Measurements from ENCODE around the gene PCSK5.

The PCSK5 gene

GRCh38 chr9:76365028-76365427, 474.6 kb downstream of the PCSK5 start:
- peak; percentile 70 for DNase-seq (ENCODE audit: low spot score)
- ChIA-PET CTCF (no interaction called here), POLR2A (ENCODE audit: low non-redundant PET) (no interaction called here)
- H3K27ac ChIP-seq: no peak overlapping the region
- TF ChIP-seq CTCF (conservative IDR thresholded peaks at IDR 0.05; ENCODE audit: low read depth): no peak

- no peak overlapping the region for H3K27ac ChIP-seq
- CTCF ChIA-PET: interaction anchor here (0.7 to 1.0 kb wide), 2 partner anchors 8 to 384 kb away, joined by 3 to 6 read pairs; no protein-coding TSS in a partner anchor
- DNase-seq (ENCODE audit: low spot score): no peak
- no peak for TF ChIP-seq CTCF (conservative IDR thresholded peaks at IDR 0.05; ENCODE audit: low read depth)
- POLR2A ChIA-PET (ENCODE audit: low non-redundant PET): no interaction called here
These were observed 475.8 kb downstream of the PCSK5 start for GRCh38 chr9:76366275-76366674.

- CTCF ChIA-PET: interaction anchor here (0.7 to 1.8 kb wide), 3 partner anchors 25 to 1131 kb away, joined by 3 to 13 read pairs (median 5); partner anchors contain the start of gene RFK
- POLR2A ChIA-PET (ENCODE audit: low non-redundant PET): no interaction called here
- TF ChIP-seq CTCF (conservative IDR thresholded peaks at IDR 0.05; ENCODE audit: low read depth): no peak
- H3K27ac ChIP-seq: no peak overlapping the region
- DNase-seq (ENCODE audit: low spot score): no peak
These were observed 479.1 kb downstream of the PCSK5 start for GRCh38 chr9:76369583-76369982.

- POLR2A ChIA-PET (ENCODE audit: low non-redundant PET): no interaction called here
- CTCF ChIA-PET: interaction anchor here (1.8 kb wide), 1 partner anchor 24 kb away, joined by 13 read pairs; the partner anchor contains the start of gene RFK
- no peak overlapping the region for H3K27ac ChIP-seq
- TF ChIP-seq CTCF (conservative IDR thresholded peaks at IDR 0.05; ENCODE audit: low read depth): no peak
- DNase-seq (ENCODE audit: low spot score): no peak
These were observed 480.0 kb downstream of the PCSK5 start for GRCh38 chr9:76370396-76371023.

GRCh38 chr9:76371901-76372300, 481.4 kb downstream of the PCSK5 start:
- CTCF ChIA-PET: interaction anchor here (0.6 to 1.0 kb wide), 2 partner anchors 22 to 1093 kb away, joined by 3 to 4 read pairs; partner anchors contain the start of gene RFK
- POLR2A ChIA-PET (ENCODE audit: low non-redundant PET): no interaction called here
- no peak for TF ChIP-seq CTCF (conservative IDR thresholded peaks at IDR 0.05; ENCODE audit: low read depth)
- no peak overlapping the region for H3K27ac ChIP-seq
- no peak for DNase-seq (ENCODE audit: low spot score)

GRCh38 chr9:76372336-76372735, 481.9 kb downstream of the PCSK5 start:
- POLR2A ChIA-PET (ENCODE audit: low non-redundant PET): no interaction called here
- DNase-seq (ENCODE audit: low spot score): no peak
- TF ChIP-seq CTCF (conservative IDR thresholded peaks at IDR 0.05; ENCODE audit: low read depth): no peak
- CTCF ChIA-PET: interaction anchor here (0.7 to 1.0 kb wide), 2 partner anchors 16 to 22 kb away, joined by 3 to 4 read pairs; partner anchors contain the start of gene RFK
- H3K27ac ChIP-seq: no peak overlapping the region
